Measurements from ENCODE around the gene HSPB1. TPM values are rescaled to one million over a fixed set of nuclear protein-coding genes. Genes with fewer than 3 reads are reported as not detected.
"Not testable (repeated sequence)": the region's sequence is repeated elsewhere in the genome, so short reads cannot be mapped to it uniquely, and the experiment has no call there.

Gene HSPB1
- total RNA-seq, 1 donor from 2014 or later, result 609 TPM

DNA sequence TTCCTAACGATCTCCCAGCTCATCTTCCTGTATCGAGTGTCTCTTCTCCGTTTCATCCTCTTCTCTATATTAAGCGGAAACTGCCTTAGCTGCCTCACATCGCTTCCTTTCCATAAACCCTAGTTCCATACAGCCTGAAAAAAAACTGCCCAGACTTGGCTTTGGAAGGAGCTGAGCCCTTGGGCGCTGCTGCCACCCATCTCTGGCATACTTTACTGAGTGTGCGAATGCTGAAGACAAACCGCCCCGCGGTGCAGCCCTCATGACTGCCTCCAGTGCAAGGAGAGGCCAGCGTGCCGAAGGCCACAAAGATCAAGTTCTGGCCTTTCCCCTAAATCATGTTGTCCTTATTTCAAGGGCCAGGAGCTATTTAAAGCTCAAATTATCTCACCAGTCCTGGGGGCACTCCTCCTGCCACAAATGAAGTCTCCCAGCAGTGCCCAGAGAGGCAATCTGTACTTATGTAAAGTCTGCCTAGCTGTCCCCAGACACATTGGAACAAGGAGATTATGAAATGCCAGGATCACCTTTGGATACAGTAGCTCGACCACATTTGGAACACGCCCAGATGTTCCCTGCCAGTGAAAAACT is 31.1 kb downstream of the HSPB1 start:
- peak; percentile 57 for DNase-seq
- TF ChIP-seq, protein P1, sequence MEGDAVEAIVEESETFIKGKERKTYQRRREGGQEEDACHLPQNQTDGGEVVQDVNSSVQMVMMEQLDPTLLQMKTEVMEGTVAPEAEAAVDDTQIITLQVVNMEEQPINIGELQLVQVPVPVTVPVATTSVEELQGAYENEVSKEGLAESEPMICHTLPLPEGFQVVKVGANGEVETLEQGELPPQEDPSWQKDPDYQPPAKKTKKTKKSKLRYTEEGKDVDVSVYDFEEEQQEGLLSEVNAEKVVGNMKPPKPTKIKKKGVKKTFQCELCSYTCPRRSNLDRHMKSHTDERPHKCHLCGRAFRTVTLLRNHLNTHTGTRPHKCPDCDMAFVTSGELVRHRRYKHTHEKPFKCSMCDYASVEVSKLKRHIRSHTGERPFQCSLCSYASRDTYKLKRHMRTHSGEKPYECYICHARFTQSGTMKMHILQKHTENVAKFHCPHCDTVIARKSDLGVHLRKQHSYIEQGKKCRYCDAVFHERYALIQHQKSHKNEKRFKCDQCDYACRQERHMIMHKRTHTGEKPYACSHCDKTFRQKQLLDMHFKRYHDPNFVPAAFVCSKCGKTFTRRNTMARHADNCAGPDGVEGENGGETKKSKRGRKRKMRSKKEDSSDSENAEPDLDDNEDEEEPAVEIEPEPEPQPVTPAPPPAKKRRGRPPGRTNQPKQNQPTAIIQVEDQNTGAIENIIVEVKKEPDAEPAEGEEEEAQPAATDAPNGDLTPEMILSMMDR (IDR thresholded peaks at IDR 0.05), result no peak
- H3K27me3 ChIP-seq (ENCODE audit: low read depth), result no peaks in the 10 kb centered on the region
- no peaks in the 10 kb centered on the region for H3K9me3 ChIP-seq
- H3K4me1 ChIP-seq, result peaks cover 53% of the 10 kb centered on the region
- H3K4me3 ChIP-seq, result no peak overlapping the region
- peaks cover 20% of the 10 kb centered on the region for H3K36me3 ChIP-seq
- intact Hi-C loops (cut with DNase I), result no loop called here
- peak overlapping the region; percentile 1 for H3K27ac ChIP-seq
- ATAC-seq, result peak; percentile 58 to 72

DNA sequence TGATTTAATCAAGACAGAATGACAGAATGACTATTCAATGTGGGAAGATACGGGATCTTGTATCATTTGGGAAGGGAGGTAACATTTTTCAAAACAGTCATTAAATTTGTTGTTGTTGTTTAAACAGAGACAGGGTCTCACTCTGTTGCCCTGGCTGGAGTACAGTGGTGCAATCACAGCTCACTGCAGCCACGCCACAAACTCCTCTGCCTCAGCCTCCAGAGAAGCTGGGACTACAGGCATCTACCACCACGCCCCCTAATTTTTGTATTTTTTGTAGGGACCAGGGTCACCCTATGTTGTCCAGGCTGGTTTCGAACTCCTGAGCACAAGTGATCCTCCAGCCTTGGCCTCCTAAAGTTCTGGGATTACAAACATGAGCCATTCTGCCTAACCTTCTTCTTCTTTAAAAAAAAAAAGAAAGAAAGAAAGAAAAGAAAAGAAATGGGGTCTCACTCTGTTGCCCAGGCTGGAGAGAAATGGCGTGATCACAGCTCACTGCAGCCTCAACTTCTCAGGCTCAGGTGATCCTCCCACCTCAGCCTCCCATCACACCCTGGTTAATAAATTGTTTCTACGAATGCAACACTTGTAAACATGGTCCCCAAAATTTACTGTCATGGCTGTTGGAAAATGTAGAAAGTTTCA is 32.0 kb downstream of the HSPB1 start:
- Histone ChIP-seq H3K27me3 (ENCODE audit: low read depth) (no peaks in the 10 kb centered on the region), H3K36me3 (peaks cover 20% of the 10 kb centered on the region), H3K4me1 (peaks cover 60% of the 10 kb centered on the region), H3K9me3 (no peaks in the 10 kb centered on the region), H3K27ac (no peak overlapping the region), H3K4me3 (no peak overlapping the region)
- ATAC-seq, result no peak
- TF ChIP-seq, protein P1 (IDR thresholded peaks at IDR 0.05), result no peak
- intact Hi-C loops (cut with DNase I), result no loop called here
- DNase-seq, result no peak

DNA sequence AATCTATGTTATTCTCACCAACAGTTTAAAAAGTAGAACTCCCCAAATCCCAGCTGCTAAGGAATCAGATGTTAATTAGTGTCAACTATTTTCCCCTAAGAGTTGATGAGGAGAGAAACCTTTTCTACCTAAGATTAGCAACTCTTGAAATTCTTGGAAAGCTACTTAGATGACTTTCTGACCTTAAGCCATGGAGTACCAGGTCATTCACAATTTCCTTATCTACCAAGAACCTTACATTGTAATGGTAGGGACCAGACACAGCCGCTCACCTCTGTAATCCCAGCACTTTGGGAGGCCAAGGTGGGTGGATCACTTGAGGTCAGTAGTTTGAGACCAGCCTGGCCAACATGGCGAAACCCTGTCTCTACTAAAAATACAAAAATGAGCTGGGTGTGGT is 32.9 kb downstream of the HSPB1 start:
- H3K27me3 ChIP-seq (ENCODE audit: low read depth); H3K9me3 ChIP-seq; intact Hi-C loops (cut with DNase I); ATAC-seq; DNase-seq; H3K4me3 ChIP-seq; H3K27ac ChIP-seq: not testable (repeated sequence)
- Histone ChIP-seq H3K36me3 (peaks cover 14% of the 10 kb centered on the region), H3K4me1 (peaks cover 60% of the 10 kb centered on the region)

DNA sequence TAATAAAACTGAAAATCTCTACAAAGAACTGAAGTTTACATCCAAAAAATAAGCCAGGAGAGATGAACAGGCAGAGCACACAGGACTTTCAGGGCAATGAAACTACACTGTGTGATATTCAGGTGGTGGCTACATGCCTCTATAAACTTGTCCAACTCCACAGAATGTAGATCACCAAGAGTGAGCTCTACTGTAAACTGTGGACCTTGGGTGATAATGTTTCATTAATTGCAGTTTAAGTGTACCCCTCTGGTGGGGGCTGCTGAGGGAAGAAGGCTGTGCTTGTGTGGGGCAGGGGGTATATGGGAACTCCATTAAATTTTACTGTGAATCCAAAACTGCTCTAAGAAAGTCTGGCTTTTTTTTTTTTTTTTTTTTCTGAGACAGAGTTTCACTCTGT is 33.6 kb downstream of the HSPB1 start:
- Histone ChIP-seq H3K4me1 (peaks cover 66% of the 10 kb centered on the region), H3K27me3 (ENCODE audit: low read depth) (no peaks in the 10 kb centered on the region), H3K4me3 (no peak overlapping the region), H3K36me3 (peaks cover 14% of the 10 kb centered on the region), H3K27ac (no peak overlapping the region), H3K9me3 (no peaks in the 10 kb centered on the region)
- ATAC-seq, result no peak
- TF ChIP-seq, protein P1 (IDR thresholded peaks at IDR 0.05), result no peak
- intact Hi-C loops (cut with DNase I), result no loop called here
- DNase-seq, result no peak

DNA sequence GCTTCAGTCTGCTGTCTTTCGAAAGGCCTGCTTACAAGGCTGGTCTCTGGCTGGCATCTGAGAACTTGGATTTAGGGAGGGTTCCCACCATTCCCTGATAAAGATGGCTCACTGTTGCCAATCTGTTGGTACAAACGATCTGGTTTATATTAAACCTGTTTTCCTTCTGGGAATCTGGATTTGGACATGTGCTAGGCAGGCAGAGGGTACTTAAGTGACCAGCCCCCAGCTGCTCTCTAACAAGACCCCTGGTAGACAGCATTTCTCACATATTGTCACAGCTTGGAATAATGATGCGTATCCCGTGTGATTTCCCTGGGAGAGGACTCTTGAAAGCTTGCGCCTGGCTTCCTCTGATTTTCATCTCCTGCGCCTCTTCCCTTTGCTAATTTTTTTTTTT is 34.7 kb downstream of the HSPB1 start:
- no peaks in the 10 kb centered on the region for H3K9me3 ChIP-seq
- DNase-seq, result no peak
- peaks cover 19% of the 10 kb centered on the region for H3K36me3 ChIP-seq
- intact Hi-C loops (cut with DNase I), result no loop called here
- no peak overlapping the region for H3K27ac ChIP-seq
- H3K4me3 ChIP-seq, result no peak overlapping the region
- no peak for ATAC-seq
- H3K27me3 ChIP-seq (ENCODE audit: low read depth), result no peaks in the 10 kb centered on the region
- H3K4me1 ChIP-seq, result peaks cover 68% of the 10 kb centered on the region
- TF ChIP-seq, protein P1 (IDR thresholded peaks at IDR 0.05), result no peak

DNA sequence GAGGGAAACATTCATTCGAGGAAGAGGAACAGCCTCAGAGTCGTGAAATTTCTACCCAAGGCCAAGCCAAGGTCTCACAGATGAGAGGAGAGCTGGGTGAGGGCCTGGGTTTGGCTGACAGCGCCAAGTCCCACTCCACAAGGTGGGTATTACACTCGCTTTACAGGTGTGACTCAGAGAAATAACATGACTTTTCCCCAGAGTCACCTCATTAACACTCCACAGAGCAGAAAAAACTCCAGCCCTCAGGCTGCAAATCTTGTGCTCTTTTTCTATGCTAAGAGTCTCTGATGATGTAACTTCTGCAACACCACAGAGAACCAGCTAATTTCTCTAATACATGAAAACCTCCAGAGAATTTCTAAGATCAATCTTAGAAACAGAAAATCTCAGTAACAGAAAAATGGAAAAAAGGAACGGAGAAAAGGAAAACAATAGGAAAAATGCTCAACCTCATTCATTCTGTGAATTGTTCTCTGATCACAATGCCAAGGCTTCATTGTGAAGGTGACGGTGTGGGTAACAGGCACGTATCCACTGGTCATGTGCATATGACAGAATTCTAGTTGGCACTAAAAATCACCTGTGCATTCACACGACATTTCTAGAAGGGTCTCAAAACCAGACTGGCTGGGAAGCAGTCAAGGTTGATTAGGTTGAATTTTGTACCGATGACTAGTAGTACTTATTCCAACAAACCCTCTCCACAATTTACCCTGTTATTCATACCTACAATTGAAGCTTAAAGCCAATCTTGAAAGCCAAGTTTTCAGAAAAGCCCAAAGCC is 36.0 kb downstream of the HSPB1 start:
- H3K27me3 ChIP-seq (ENCODE audit: low read depth), result no peaks in the 10 kb centered on the region
- H3K4me3 ChIP-seq, result no peak overlapping the region
- TF ChIP-seq, protein P1 (IDR thresholded peaks at IDR 0.05), result no peak
- peak; percentile 48 to 64 for ATAC-seq
- no peak for DNase-seq
- no peaks in the 10 kb centered on the region for H3K9me3 ChIP-seq
- H3K27ac ChIP-seq, result no peak overlapping the region
- intact Hi-C loops (cut with DNase I), result no loop called here
- H3K36me3 ChIP-seq, result peaks cover 30% of the 10 kb centered on the region
- H3K4me1 ChIP-seq, result peaks cover 61% of the 10 kb centered on the region
